Mesenchymal stem cell (in vitro differentiated cells and primary cell): ENCODE measurements around the gene ZNF134.

Experiments used
- DNase-seq: peaks from one replicate; pipeline ENCODE4 v3.0.0-alpha.2; 2013
- H2AFZ ChIP-seq: one replicate; pipeline ENCODE4 v1.6.1; 2013; ENCODE audit warnings: low read depth, mild to moderate bottlenecking, control low read depth, inconsistent platforms, low read length, moderate library complexity
- H2AK5ac ChIP-seq: 2 replicates; pipeline ENCODE4 v1.6.1; 2013; ENCODE audit warnings: low read length, moderate library complexity, mild to moderate bottlenecking, inconsistent platforms; ENCODE audit not compliant: severe bottlenecking
- H2BK120ac ChIP-seq: one replicate; pipeline ENCODE4 v1.6.1; 2013; ENCODE audit warnings: low read depth, mild to moderate bottlenecking, inconsistent platforms, low read length, moderate library complexity
- H2BK12ac ChIP-seq, 2 experiments: one replicate each; pipeline ENCODE4 v1.6.1; 2013; ENCODE audit warnings: inconsistent platforms in 2 of 2, low read length in 2 of 2, mild to moderate bottlenecking in 2 of 2, moderate library complexity in 2 of 2, control low read depth in 1 of 2
- H2BK15ac ChIP-seq: one replicate; pipeline ENCODE4 v1.6.1; 2013; ENCODE audit warnings: mild to moderate bottlenecking, low read depth, inconsistent platforms; ENCODE audit not compliant: poor library complexity, severe bottlenecking
- H2BK5ac ChIP-seq: 2 replicates; pipeline ENCODE4 v1.6.1; 2013; ENCODE audit warnings: low read depth, mild to moderate bottlenecking, low read length, control low read depth, inconsistent platforms; ENCODE audit not compliant: poor library complexity, severe bottlenecking
- H3K14ac ChIP-seq, 2 experiments: one replicate each; pipeline ENCODE4 v1.6.1; 2013; ENCODE audit warnings: inconsistent platforms in 2 of 2, low read length in 2 of 2, control low read depth in 1 of 2, mild to moderate bottlenecking in 1 of 2, moderate library complexity in 1 of 2
- H3K18ac ChIP-seq, 2 experiments: one replicate each; pipeline ENCODE4 v1.6.1; 2013; ENCODE audit warnings: inconsistent platforms in 2 of 2, low read length in 2 of 2, control low read depth in 1 of 2, low read depth in 1 of 2, mild to moderate bottlenecking in 1 of 2
- H3K23ac ChIP-seq, 2 experiments: one replicate each; pipeline ENCODE4 v1.6.1; 2013; ENCODE audit warnings: inconsistent platforms in 2 of 2, low read length in 2 of 2, mild to moderate bottlenecking in 2 of 2, moderate library complexity in 2 of 2, control low read depth in 1 of 2
- H3K27ac ChIP-seq: 2 replicates; pipeline ENCODE4 v1.5.1; 2013; ENCODE audit warnings: mild to moderate bottlenecking, moderate library complexity, low read length, control low read depth, inconsistent platforms; ENCODE audit not compliant: poor library complexity, severe bottlenecking
- H3K27me3 ChIP-seq, 2 experiments: 2 replicates each; pipeline versions ENCODE4 v1.6.1 to v1.7.0; 2013; ENCODE audit warnings: low read length in 2 of 2, mild to moderate bottlenecking in 2 of 2, moderate library complexity in 2 of 2, control low read depth in 1 of 2, inconsistent platforms in 1 of 2; ENCODE audit not compliant: control insufficient read depth in 1 of 2, insufficient read depth in 1 of 2
- H3K36me3 ChIP-seq, 2 experiments: 2 replicates each; pipeline versions ENCODE4 v1.6.1 to v1.7.0; 2013; ENCODE audit warnings: low read length in 2 of 2, control low read depth in 1 of 2, inconsistent platforms in 1 of 2, low read depth in 1 of 2, mild to moderate bottlenecking in 1 of 2; ENCODE audit not compliant: insufficient read depth in 2 of 2, control insufficient read depth in 1 of 2
- H3K4ac ChIP-seq, 2 experiments: one replicate each; pipeline ENCODE4 v1.6.1; 2013; ENCODE audit warnings: inconsistent platforms in 2 of 2, low read length in 2 of 2, mild to moderate bottlenecking in 2 of 2, moderate library complexity in 2 of 2, control low read depth in 1 of 2, low read depth in 1 of 2
- H3K4me1 ChIP-seq: 2 replicates; pipeline ENCODE4 v1.6.1; 2013; ENCODE audit warnings: low read depth, low read length, control low read depth; ENCODE audit not compliant: control insufficient read depth, insufficient read depth
- H3K4me2 ChIP-seq: 2 replicates; pipeline ENCODE4 v1.6.1; 2013; ENCODE audit warnings: low read length, mild to moderate bottlenecking, inconsistent platforms; ENCODE audit not compliant: poor library complexity, severe bottlenecking
- H3K4me3 ChIP-seq, 2 experiments: 2 replicates each; pipeline versions ENCODE4 v1.5.1 to v1.7.0; 2013; ENCODE audit warnings: low read length in 2 of 2, mild to moderate bottlenecking in 2 of 2, control low read depth in 1 of 2, low read depth in 1 of 2; ENCODE audit not compliant: insufficient read depth in 1 of 2
- H3K79me1 ChIP-seq: replicated peaks from 2 replicates; pipeline ENCODE4 v1.6.1; 2013; ENCODE audit warnings: mild to moderate bottlenecking, control low read depth, low read length, inconsistent platforms; ENCODE audit not compliant: poor library complexity, severe bottlenecking
- H3K9ac ChIP-seq: 2 replicates; pipeline ENCODE4 v1.7.0; 2013; ENCODE audit warnings: mild to moderate bottlenecking, low read length, moderate library complexity
- H3K9me3 ChIP-seq: 2 replicates; pipeline ENCODE4 v1.7.0; 2013; ENCODE audit warnings: mild to moderate bottlenecking, low read length; ENCODE audit not compliant: control insufficient read depth
- H4K8ac ChIP-seq: one replicate; pipeline ENCODE4 v1.6.1; 2013; ENCODE audit warnings: inconsistent platforms, mild to moderate bottlenecking, low read length, moderate library complexity
- H4K91ac ChIP-seq: one replicate; pipeline ENCODE4 v1.6.1; 2013; ENCODE audit warnings: mild to moderate bottlenecking, low read length, inconsistent platforms
- WGBS: methylation state at CpG from one replicate; pipeline ENCODE4 v1.1.7; 2013; ENCODE audit warnings: mixed read lengths; 5-methylcytosine and 5-hydroxymethylcytosine counted together

The ZNF134 gene

GRCh38 chr19:57583521-57584416 lies 30.3 kb upstream of the ZNF134 start, which contains the start of gene ZIK1:
ZIK1 (plus strand) TSS chr19:57584145; CDS start chr19:57584357, 212 bp downstream.
- Histone ChIP-seq H3K4me2 (peak within 1 kb of the TSS; percentile 88), H3K4me3 (peak within 1 kb of the TSS; percentile 81 to 93), H4K8ac (peak within 1 kb of the TSS; percentile 98), H3K4ac (peak within 1 kb of the TSS; percentile 2 to 95), H3K79me1 (peaks cover 27% of the 10 kb centered on the region), H2BK12ac (no peak within 1 kb of the TSS), H2AFZ (peak within 1 kb of the TSS; percentile 95), H2BK15ac (no peak within 1 kb of the TSS), H3K9me3 (peaks cover 30% of the 10 kb centered on the region), H3K36me3 (peaks cover 12 to 15% of the 10 kb centered on the region in 2 experiments), H3K14ac (peak within 1 kb of the TSS in 1 of 2 experiments; percentile 58), H2BK5ac (no peak within 1 kb of the TSS), H4K91ac (peak within 1 kb of the TSS; percentile 85), H3K23ac (no peak within 1 kb of the TSS), H2BK120ac (peak within 1 kb of the TSS; percentile 2), H3K18ac (peak within 1 kb of the TSS; percentile 60 to 76), H3K27ac (peak within 1 kb of the TSS; percentile 37), H3K4me1 (peaks cover 11% of the 10 kb centered on the region), H3K27me3 (no peaks in the 10 kb centered on the region), H3K9ac (peak within 1 kb of the TSS; percentile 86), H2AK5ac (no peak within 1 kb of the TSS)
- peak; percentile 93 for DNase-seq
- WGBS, result under 1% methylated on average over 74 of the region's 76 CpGs

- Histone ChIP-seq H3K79me1 (peaks cover 32% of the 10 kb centered on the region), H3K27me3 (no peaks in the 10 kb centered on the region), H2BK5ac (no peak overlapping the region), H3K9me3 (peaks cover 67% of the 10 kb centered on the region), H3K4me2 (no peak overlapping the region), H3K9ac (no peak overlapping the region), H4K8ac (no peak overlapping the region), H3K4me1 (peaks cover 11% of the 10 kb centered on the region), H4K91ac (no peak overlapping the region), H2BK12ac (no peak overlapping the region), H2BK120ac (no peak overlapping the region), H3K14ac (no peak overlapping the region), H2AFZ (no peak overlapping the region), H2AK5ac (no peak overlapping the region), H2BK15ac (no peak overlapping the region), H3K4me3 (no peak overlapping the region), H3K27ac (no peak overlapping the region), H3K18ac (no peak overlapping the region), H3K36me3 (peaks cover 39 to 48% of the 10 kb centered on the region in 2 experiments), H3K23ac (no peak overlapping the region), H3K4ac (no peak overlapping the region)
- 93% methylated on average over 1 of the region's 1 CpG for WGBS
- DNase-seq, result no peak
Observed at GRCh38 chr19:57587529-57587928, 26.5 kb upstream of the ZNF134 start.

GRCh38 chr19:57599377-57599760 lies 14.7 kb upstream of the ZNF134 start:
- Histone ChIP-seq H2BK15ac (no peak overlapping the region), H3K4me2 (peak overlapping the region; percentile 12), H3K4me1 (peaks cover 6% of the 10 kb centered on the region), H3K9ac (peak overlapping the region; percentile 82), H3K36me3 (peaks cover 0 to 4% of the 10 kb centered on the region in 2 experiments), H4K91ac (no peak overlapping the region), H3K27me3 (no peaks in the 10 kb centered on the region), H3K23ac (no peak overlapping the region), H2AFZ (no peak overlapping the region), H2BK12ac (no peak overlapping the region), H4K8ac (peak overlapping the region; percentile 21), H3K14ac (no peak overlapping the region), H3K4me3 (peak overlapping the region; percentile 81 to 87), H3K4ac (no peak overlapping the region), H3K27ac (no peak overlapping the region), H3K18ac (no peak overlapping the region), H2BK120ac (no peak overlapping the region), H2AK5ac (no peak overlapping the region), H3K79me1 (peaks cover 20% of the 10 kb centered on the region), H2BK5ac (no peak overlapping the region), H3K9me3 (peaks cover 10% of the 10 kb centered on the region)
- 71% methylated on average over 7 of the region's 8 CpGs for WGBS
- DNase-seq, result no peak

- Histone ChIP-seq H3K4ac (no peak within 1 kb of the TSS), H2BK15ac (no peak within 1 kb of the TSS), H3K18ac (no peak within 1 kb of the TSS), H2BK120ac (no peak within 1 kb of the TSS), H2BK5ac (no peak within 1 kb of the TSS), H2AFZ (peak within 1 kb of the TSS; percentile 95), H3K23ac (no peak within 1 kb of the TSS), H2BK12ac (no peak within 1 kb of the TSS), H4K8ac (peak within 1 kb of the TSS; percentile 21), H3K36me3 (peaks cover 0 to 9% of the 10 kb centered on the region in 2 experiments), H2AK5ac (no peak within 1 kb of the TSS), H3K9me3 (peaks cover 7% of the 10 kb centered on the region), H3K14ac (peak within 1 kb of the TSS in 1 of 2 experiments; percentile 39), H3K27me3 (no peaks in the 10 kb centered on the region), H3K4me1 (peaks cover 6% of the 10 kb centered on the region), H3K4me2 (peak within 1 kb of the TSS; percentile 83), H3K79me1 (peaks cover 20% of the 10 kb centered on the region), H3K27ac (no peak within 1 kb of the TSS), H3K4me3 (peak within 1 kb of the TSS; percentile 81 to 87), H4K91ac (no peak within 1 kb of the TSS), H3K9ac (peak within 1 kb of the TSS; percentile 82)
- WGBS, result under 1% methylated on average over 51 of the region's 53 CpGs
- peak; percentile 93 for DNase-seq
Observed at GRCh38 chr19:57599761-57600383, 14.2 kb upstream of the ZNF134 start, which contains the start of gene ZNF530. ZNF530 (plus strand) TSS chr19:57599885; CDS start chr19:57604346, 4,461 bp downstream.
